AG09319 (cell line): ENCODE measurements around the gene GPER1.

Source experiments
- DNase-seq: peaks from one replicate; pipeline ENCODE4 v3.0.0-alpha.2; 2010; ENCODE audit warnings: low read depth; ENCODE audit errors: extremely low read depth
- CTCF ChIP-seq: IDR thresholded peaks from 2 replicates; pipeline ENCODE4 v1.5.1; 2011; ENCODE audit warnings: low read depth, mild to moderate bottlenecking, inconsistent platforms, low read length, moderate library complexity

The GPER1 gene

GRCh38 chr7:1103009-1103788 is 15.3 kb downstream of the GPER1 start:
- no peak for TF ChIP-seq CTCF
- no peak for DNase-seq

- DNase-seq = no peak
- no peak for TF ChIP-seq CTCF
Measured at GRCh38 chr7:1103789-1104515, 16.0 kb downstream of the GPER1 start.

GRCh38 chr7:1104516-1105179 is 16.7 kb downstream of the GPER1 start:
- no peak for TF ChIP-seq CTCF
- DNase-seq = no peak

GRCh38 chr7:1105189-1105588 is 17.3 kb downstream of the GPER1 start:
- TF ChIP-seq CTCF = no peak
- no peak for DNase-seq

GRCh38 chr7:1106063-1106792 is 18.3 kb downstream of the GPER1 start:
- TF ChIP-seq CTCF = no peak
- DNase-seq = no peak

- DNase-seq = no peak
- no peak for TF ChIP-seq CTCF
Measured at GRCh38 chr7:1106793-1107421, 19.0 kb downstream of the GPER1 start.
